T-helper 1 cell treated with Interleukin-12 subunit alpha and Interleukin-12 subunit beta and Interleukin-4 antibody, amounts not matched to agents 30 ng/mL and 1 ng/mL, for 36 hours (primary cell): Measurements from ENCODE around the gene PTPRZ1. TPM values are rescaled to one million over a fixed set of nuclear protein-coding genes. Genes with fewer than 3 reads are reported as not detected.

Experiments used
- intact Hi-C: fragments of 100-400 bp; cut with micrococcal nuclease; formaldehyde crosslinking; loops from one replicate; pipeline ENCODE4 v1.15.1; 2024
- total RNA-seq: library from RNA; stranded (reverse); gene quantifications from 2 replicates; pipeline ENCODE4 v1.2.3, GENCODE V29; 2022

Gene PTPRZ1
- total RNA-seq, 1 donor from 2014 or later = not detected

GRCh38 chr7:121953164-121953563 is 80.2 kb downstream of the PTPRZ1 start:
- intact Hi-C loops = no loop called here

DNA sequence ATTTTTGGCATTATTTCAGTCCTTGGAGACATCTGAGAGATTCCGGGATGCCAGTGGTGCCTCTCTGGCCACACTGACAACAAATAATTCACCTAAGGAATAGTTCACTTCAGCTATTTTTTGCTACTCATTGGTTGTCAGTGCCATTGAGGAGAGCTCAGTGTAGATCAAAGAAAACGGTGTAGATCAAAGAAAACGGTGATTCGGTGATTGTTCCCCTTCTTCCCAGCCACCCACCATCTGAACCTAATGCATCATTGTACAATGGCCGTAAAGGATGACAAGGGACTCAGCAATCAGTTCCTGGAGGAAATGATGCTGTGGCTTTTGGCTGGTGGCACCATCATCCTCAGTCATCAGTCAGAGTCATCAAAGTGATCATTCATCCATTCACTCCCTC is 80.6 kb downstream of the PTPRZ1 start:
- intact Hi-C loops = no loop called here

GRCh38 chr7:121954803-121955202 is 81.8 kb downstream of the PTPRZ1 start:
- intact Hi-C loops = no loop called here

GRCh38 chr7:121957626-121958025 is 84.7 kb downstream of the PTPRZ1 start:
- intact Hi-C loops = no loop called here

- intact Hi-C loops = no loop called here
Measured at GRCh38 chr7:121960678-121961077, 87.7 kb downstream of the PTPRZ1 start.

DNA sequence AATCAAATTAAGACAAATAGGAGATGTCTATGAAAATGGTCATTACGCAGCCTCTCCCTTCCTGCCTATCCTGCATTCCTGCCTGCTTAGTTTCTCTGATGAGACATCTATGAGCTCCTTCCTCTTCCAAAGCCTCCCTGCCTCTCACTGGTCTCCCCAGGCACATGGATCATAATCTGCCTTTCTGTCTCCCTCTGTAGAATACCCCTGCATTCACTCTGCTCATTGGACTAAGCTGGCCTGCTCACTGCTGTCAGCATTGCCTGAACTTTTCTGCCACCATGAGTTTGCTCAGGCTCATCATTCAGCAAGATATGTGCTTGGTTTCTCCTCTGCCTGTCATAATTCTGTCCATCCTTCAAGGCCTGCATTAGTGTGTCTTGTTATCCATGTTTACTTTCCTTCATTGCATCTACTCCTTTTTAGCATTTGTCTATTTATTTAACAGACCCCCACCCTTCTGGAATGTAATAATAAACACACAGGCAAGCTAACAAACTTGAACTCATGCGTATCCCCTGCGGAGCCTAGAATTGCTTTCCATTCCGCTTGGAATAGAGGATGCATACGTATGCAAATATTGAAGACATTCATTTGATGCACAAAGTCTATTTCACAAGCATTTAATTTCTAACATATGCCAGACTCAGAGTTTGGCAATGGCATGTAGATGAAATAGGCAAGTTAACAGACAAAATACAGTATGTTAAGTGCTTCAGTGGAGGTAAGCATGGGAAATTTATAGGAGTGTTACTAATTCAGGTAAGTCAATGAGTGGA is 88.3 kb downstream of the PTPRZ1 start:
- intact Hi-C loops = no loop called here

DNA sequence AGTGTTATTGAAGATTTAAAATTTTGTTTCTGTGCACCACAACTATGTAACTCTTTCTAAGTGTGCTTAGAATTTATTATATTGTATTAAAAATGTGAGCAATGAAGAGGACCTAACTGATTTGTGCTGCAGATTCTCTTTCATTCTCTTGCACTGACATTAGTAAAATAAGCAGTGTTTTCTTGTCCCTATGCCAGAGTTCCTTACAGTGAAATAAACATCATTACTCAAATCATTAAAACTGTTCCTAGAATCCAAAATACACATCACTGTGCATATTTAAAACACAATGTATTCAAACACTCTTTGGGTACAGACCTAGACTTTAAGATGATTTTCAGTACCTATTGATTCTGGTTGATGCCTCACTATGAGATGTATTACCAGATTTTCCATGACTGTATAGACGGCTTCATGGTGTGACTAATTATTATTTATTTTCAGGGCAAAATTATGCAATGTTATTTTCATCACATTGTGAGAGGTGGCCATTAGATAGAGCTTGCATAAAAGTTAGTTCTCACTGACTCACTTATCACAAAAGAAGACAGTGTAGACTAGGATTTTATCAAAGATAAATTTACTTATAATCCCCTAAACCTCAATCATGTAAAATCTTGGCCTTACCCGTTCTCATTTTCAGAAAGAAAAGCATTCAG is 93.4 kb downstream of the PTPRZ1 start:
- intact Hi-C loops = no loop called here

DNA sequence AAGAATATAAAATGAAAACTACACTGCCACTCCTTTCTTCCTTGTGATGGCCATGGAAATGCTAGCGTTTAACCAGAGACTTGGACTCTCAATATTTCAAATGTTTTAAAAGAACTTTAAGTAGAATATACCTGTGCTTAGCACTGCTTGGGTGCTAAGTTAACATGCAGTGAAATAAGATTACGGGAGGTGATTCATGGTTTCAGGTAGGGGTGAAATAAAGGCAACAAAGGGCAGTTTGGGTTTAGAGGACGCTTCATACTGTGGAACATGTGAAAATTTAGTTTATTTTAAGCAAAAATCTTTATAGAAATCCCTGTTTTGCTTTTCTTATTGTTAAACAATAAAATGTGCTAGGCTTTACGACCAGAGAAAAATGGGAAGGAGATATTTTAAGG is 94.0 kb downstream of the PTPRZ1 start:
- intact Hi-C loops = no loop called here

GRCh38 chr7:121985476-121986030 is 112.6 kb downstream of the PTPRZ1 start:
- intact Hi-C loops = no loop called here

- intact Hi-C loops = loop anchor here (10.0 kb wide), 1 partner anchor 667 kb away; the partner anchor contains the start of gene WNT16
Measured at GRCh38 chr7:121992068-121992467, 119.1 kb downstream of the PTPRZ1 start.

DNA sequence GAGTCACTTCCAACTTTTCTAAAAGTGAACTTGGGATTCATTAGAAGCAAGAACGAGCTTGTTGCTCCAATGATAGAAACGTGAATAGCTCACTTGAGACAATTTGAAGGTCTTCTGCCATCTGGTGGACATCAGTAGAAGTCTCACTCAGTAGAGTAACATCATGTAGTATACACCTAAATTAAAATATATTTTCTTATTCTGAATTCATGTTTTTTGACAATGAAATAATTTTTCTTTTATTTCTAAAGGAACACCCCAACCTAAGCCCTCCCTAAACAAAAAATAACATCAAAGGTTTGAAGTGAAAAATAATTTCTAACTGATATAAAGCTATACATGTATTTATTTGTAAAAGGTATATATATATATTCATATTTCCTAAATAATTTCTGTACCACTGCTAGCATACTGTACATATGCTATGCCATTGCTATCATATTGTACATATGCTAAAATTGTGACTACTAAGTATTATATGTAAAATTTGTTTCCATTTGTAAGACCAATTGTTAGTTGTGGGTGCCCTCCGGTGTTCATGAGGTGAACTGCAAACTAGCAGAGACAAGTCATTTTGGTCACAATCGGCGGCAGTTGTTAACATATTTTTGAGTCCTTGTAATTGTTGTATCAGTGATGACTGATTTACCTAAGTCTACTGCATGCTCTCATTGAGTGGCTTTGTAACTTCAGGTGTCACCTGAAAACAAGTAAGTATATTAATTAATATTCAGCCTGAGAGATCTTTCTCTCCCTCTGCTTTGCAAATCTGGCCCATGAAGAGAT is 121.9 kb downstream of the PTPRZ1 start:
- intact Hi-C loops = loop anchor here (1.0 to 10.0 kb wide), 8 partner anchors 242 to 1203 kb away; partner anchors contain the start of gene WNT16

DNA sequence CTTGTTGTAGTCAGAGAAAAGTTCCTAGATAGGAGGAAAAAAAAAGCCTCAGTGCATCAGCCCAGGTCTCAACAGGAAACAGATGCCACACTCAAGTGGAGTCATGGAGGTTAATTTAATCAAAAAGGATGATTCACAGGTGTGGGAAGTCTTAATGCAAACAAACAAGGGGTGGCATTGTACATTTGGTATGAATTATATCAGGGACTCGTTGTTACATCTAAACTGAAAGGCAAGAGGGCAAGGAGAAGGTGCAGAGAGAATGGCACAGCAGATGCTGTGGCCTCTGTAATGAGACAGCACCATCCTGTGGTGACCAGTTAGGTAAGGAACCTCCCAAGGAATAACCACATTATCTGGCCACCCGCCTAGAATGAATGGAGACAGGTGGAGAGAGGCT is 133.7 kb downstream of the PTPRZ1 start:
- intact Hi-C loops = no loop called here

GRCh38 chr7:122010116-122010515 is 137.2 kb downstream of the PTPRZ1 start:
- intact Hi-C loops = no loop called here

DNA sequence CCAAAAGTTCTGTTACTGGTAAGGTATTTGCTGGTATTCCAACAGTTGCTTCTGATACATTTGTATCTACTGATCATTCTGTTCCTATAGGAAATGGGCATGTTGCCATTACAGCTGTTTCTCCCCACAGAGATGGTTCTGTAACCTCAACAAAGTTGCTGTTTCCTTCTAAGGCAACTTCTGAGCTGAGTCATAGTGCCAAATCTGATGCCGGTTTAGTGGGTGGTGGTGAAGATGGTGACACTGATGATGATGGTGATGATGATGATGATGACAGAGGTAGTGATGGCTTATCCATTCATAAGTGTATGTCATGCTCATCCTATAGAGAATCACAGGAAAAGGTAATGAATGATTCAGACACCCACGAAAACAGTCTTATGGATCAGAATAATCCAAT is 140.1 kb downstream of the PTPRZ1 start:
- intact Hi-C loops = no loop called here

GRCh38 chr7:122013630-122014029 is 140.7 kb downstream of the PTPRZ1 start:
- intact Hi-C loops = no loop called here

- intact Hi-C loops = no loop called here
Measured at GRCh38 chr7:122014697-122015096, 141.7 kb downstream of the PTPRZ1 start.

DNA sequence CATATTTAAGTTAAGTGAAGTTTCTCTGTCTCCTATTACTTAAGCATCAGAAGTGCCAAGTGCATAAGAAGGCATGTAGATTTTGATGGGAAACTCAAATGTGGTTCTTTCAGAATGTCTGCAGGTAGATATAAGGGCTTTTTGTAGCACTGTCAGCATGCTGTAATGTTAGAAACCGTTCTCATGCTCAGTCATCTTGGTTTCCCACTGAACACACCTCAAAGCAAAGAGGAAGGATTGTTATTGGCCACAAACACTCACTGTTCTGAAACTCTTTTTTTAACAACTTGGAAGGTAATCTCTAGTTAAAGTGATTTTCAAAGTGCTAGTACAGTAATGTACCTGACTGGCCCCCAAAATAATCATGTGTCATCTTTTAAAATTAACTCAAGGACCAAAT is 145.1 kb downstream of the PTPRZ1 start:
- intact Hi-C loops = no loop called here

DNA sequence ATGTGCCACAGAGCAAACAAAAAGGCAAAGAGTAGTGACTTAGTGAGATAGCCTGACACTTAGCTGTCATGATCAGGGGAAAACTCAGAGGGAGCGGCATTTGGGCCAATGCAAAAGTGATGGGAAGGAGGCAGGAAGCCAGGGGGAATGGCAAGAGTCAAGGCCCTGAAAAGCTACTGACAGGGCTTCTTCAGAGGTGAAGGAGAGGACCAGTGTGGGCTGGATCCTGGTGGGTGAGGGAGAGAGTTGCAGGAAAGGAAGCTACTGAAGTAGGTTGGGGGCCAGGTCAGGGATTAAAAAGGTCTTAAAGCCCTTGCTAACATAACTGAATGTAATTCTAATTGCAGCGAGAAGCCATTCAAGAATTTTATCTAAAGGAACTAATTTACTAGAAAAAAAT is 154.1 kb downstream of the PTPRZ1 start:
- intact Hi-C loops = no loop called here

DNA sequence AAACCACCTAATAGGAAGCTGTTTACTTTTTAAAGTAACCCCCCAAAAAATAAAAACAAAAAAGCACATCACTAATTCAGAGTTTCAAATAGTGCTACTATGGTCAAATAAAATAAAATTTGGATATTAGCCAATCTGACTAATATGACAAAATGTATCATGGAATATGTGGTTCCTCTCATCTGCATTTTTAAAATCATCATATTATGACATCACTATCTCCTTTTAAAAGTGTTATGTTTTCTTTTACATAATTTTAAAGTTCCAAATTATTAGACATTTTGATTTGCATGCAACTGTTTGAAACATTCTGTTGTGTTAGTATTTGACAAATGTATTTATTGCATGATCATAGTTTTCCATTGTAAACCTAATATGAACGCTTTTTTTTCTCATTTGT is 160.7 kb downstream of the PTPRZ1 start:
- intact Hi-C loops = no loop called here

DNA sequence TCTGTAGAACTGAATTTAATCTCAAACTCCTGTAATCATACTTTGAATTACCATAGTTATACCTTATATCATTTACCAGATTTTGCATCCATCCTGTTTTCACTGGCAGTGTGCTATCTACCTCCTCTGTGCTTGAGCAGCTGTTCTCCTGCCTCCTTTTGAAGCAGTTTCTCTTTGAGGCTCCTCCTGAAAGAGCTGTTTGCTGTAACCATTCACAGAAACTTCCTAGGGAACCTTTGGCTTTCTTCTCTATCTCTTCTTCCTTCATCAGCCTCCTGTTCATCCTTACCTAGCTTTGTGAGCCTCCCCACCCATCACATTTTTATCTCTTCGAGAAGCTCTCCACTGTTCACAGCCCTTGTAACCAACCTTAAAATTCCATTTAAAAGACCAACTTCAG is 162.9 kb downstream of the PTPRZ1 start:
- intact Hi-C loops = no loop called here

DNA sequence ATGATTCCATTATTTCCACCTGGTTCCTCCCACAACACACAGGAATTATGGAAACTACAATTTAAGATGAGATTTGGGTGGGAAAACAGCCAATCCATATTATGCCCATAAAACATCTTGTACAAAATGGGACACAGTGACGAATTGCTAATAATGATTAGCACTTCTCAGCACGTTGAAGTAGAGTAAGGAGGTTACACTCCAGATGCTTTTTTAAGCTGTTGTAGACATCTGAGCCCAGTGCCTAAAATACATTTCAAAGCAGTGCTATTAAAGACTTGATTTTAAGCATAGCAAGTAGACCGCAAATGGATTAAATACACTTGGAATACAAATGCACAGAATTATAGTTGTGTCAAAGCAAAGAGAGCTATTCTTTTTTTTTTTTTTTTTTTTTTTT is 165.2 kb downstream of the PTPRZ1 start:
- intact Hi-C loops = no loop called here

GRCh38 chr7:122038904-122039303 is 165.9 kb downstream of the PTPRZ1 start:
- intact Hi-C loops = no loop called here
